Measurements from ENCODE around the gene ARID3A.

- TF ChIP-seq EZH2 (IDR thresholded peaks at IDR 0.05; ENCODE audit: insufficient read depth, poor library complexity, severe bottlenecking) (no peak), EZH2phosphoT487 (IDR thresholded peaks at IDR 0.05; ENCODE audit: insufficient read depth, low read depth) (no peak)
These were observed 51.2 kb downstream of the ARID3A start for GRCh38 chr19:977058-977464.
